Choroid plexus epithelial cell (primary cell): Measurements from ENCODE around the gene BGN.

Experiments
- DNase-seq: peaks from one replicate; pipeline ENCODE4 v3.0.0-alpha.2; 2010; ENCODE audit warnings: low read depth
- H3K4me3 ChIP-seq: 2 replicates; pipeline ENCODE4 v1.5.1; 2011; ENCODE audit warnings: low read depth, mild to moderate bottlenecking, control low read depth, low read length, moderate library complexity
- TF ChIP-seq, protein P1 (sequence below): conservative IDR thresholded peaks from 2 replicates; pipeline ENCODE4 v1.5.1; 2011; ENCODE audit warnings: low read depth, mild to moderate bottlenecking, control low read depth, inconsistent platforms, low read length, moderate library complexity

The BGN gene

DNA sequence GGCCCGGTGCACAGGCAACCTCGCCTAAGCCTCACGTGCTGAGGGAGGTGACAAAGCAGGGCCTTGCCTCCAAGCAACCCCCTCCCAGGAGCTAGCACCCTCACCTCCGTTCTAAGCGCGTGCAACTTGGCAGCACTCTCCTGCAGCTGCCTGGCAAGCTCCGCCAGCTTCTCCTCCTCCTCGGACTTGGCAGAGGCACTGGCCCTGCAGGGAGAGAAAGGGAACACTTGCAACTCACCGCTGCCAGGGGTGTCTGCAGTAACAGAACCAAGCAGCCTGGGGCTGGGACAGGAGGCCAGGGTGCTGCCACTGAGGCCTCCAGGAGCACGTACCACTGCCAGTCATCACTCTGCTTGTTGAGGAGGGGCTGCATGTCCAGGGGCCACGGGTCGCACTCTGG, 38.6 kb upstream of the BGN start:
- no peak for DNase-seq
- H3K4me3 ChIP-seq = no peak overlapping the region
- TF ChIP-seq, protein P1, sequence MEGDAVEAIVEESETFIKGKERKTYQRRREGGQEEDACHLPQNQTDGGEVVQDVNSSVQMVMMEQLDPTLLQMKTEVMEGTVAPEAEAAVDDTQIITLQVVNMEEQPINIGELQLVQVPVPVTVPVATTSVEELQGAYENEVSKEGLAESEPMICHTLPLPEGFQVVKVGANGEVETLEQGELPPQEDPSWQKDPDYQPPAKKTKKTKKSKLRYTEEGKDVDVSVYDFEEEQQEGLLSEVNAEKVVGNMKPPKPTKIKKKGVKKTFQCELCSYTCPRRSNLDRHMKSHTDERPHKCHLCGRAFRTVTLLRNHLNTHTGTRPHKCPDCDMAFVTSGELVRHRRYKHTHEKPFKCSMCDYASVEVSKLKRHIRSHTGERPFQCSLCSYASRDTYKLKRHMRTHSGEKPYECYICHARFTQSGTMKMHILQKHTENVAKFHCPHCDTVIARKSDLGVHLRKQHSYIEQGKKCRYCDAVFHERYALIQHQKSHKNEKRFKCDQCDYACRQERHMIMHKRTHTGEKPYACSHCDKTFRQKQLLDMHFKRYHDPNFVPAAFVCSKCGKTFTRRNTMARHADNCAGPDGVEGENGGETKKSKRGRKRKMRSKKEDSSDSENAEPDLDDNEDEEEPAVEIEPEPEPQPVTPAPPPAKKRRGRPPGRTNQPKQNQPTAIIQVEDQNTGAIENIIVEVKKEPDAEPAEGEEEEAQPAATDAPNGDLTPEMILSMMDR = no peak

DNA sequence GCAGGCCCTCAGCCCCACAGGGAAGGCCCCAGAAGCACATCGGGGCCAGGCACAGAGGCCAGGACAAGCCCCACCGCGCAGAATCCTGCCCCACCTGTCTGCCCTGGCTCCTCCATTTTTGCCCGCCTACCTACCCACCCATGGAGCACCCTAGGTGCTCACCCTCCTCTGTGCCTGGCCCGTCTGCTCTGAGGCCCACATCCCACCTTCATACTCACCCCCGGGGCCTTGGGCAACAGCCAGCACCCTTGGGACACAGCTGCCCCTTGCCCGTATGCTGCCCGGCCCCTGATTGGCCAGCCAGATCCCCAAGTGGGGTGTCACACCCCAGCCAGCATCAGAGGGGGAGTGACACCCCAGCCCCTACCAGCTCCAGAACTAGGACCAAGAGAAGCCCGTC, 38.1 kb upstream of the BGN start:
- TF ChIP-seq, protein P1 = no peak
- no peak for DNase-seq
- no peak overlapping the region for H3K4me3 ChIP-seq

DNA sequence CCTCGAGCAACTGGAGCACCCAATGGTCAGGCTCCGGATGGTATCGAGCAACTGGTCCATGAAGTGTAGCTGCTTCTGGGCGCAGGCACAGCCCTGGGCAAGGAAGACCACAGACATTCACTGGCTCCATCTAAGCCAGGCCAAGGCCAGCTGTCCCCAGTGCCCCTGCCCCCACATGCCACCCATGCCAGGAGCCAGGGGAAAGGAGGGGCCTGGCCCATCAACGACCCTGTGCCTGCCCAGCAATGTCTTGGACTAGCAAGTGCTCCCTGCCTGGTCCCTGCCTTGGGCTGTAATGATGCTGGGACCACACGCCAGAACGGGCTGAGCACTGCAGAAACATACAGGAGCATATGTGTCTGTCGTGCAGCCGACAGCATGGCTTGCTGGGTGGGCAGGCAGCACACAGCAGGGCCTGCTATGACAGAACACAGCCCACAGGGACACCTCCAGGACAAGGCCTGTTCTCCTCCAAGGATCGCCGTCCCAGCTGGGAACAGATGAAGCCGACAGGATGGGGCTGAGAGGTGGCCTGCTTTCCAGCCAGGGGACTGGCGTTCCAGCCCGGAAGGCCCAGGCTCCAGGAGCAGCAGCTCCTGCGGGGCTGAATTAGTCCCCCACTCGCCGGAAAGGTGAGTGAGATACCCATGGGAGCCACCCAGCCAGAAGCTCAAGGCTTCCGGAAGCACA, 37.5 kb upstream of the BGN start:
- H3K4me3 ChIP-seq = no peak overlapping the region
- TF ChIP-seq, protein P1 = no peak
- no peak for DNase-seq

DNA sequence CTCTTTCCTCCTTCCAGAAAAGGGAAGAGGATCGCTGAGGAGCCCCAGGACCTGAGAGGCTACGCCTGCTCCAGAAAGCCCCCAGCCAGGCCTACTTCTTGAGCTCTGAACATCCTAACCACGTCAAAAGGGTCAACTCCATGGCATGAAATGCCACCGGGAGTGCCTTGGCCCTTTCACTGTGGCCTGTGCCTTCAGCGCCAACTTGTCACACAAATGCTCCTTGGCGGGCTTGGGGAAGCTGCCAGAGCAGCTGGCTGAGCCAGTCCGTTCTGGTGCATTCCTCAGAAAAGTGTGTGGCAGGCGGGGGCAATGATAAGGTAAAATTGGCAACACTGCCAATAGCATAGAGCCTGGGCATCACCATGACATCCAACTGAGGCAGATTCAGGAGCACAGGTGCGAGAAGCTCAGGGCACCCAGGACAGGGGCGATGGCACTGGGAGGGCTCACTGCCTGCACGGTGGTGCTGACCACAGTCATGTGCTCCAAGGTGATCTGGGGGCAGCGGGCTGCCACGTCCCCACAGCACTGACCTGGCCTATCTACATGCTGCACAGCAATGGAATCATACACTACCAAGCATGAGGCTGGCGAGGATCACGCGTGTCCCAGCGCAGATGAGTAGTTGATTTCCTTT, 36.8 kb upstream of the BGN start:
- no peak overlapping the region for H3K4me3 ChIP-seq
- no peak for DNase-seq
- TF ChIP-seq, protein P1 = no peak

DNA sequence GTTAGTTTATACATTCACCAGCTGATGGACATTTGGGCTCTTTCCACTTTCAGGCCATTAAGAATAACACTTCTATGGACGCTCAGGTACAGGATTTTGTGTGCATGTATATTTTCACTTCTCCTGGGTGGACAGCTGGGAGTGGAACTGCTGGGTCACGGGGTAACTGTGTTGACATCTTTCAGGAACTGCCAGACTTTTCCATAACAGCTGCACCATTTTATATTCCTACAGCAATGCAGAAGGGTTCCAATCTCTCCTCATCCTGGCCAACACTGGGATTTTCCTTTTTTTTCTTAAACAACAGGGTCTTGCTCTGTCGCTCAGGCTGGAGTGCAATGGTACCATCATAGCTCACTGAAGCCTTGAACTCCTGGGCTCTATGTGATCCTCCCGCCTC, 36.3 kb upstream of the BGN start:
- H3K4me3 ChIP-seq = no peak overlapping the region
- no peak for DNase-seq
- TF ChIP-seq, protein P1 = no peak

DNA sequence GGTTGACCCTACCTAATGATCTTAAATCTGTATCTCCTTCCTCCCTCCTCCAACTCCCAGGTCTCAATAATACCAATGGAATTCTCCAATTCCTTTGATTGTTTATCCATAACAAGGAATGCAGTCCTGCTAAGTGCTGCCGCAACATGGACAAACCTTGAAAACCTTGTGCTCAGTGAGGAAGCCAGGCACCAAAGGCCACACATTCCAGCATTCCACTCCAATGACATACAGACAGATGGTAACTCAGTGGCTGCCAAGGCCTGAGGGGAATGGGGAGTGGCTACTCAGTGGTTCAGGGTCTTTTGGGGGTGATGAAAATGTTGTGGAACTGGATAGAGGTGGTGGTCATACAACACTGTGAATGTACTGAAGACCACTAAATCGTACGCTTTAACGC, 34.8 kb upstream of the BGN start:
- DNase-seq = peak; percentile 86
- no peak overlapping the region for H3K4me3 ChIP-seq
- TF ChIP-seq, protein P1 = peak; percentile 27

DNA sequence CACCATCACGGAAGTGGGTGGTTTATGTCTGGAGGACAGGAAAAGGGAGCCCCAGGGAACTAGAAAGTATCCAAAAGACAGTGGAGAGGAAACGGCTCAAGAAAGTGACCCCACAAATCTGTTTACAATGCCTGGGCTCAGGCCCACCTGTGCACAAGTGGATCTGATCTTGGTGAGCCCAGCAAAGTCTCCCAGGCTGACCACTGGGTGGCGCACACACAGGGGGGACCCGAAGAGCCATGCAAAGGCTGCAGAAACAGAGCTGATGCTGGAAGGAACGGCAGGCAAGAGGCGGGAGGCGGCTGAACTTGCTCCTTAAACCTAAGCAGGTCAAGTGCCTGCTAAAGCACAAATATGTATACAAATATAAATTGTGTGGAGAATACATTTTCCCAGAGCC, 34.0 kb upstream of the BGN start:
- TF ChIP-seq, protein P1 = peak; percentile 77
- DNase-seq = peak; percentile 69
- no peak overlapping the region for H3K4me3 ChIP-seq
